GM13976 (cell line): ENCODE measurements around the gene MAP2K7.

Experiments used
- DNase-seq: peaks from one replicate; pipeline ENCODE4 v3.0.0; 2012; ENCODE audit warnings: low spot score
- in situ Hi-C: fragments of 300-500 bp; cut with MboI; formaldehyde crosslinking; loops from one replicate; pipeline ENCODE4 v1.12.0; 2022; ENCODE audit warnings: low sequenced_read_pairs, mixed read lengths, inconsistent platforms; ENCODE audit not compliant: unreplicated experiment
- TF ChIP-seq, protein P1 (sequence below): IDR thresholded peaks from 2 replicates; pipeline ENCODE4 v1.5.1; 2012; ENCODE audit warnings: borderline replicate concordance, mild to moderate bottlenecking; ENCODE audit not compliant: insufficient read depth; ENCODE audit errors: extremely low read depth, missing control alignments, control extremely low read depth

Gene MAP2K7

DNA sequence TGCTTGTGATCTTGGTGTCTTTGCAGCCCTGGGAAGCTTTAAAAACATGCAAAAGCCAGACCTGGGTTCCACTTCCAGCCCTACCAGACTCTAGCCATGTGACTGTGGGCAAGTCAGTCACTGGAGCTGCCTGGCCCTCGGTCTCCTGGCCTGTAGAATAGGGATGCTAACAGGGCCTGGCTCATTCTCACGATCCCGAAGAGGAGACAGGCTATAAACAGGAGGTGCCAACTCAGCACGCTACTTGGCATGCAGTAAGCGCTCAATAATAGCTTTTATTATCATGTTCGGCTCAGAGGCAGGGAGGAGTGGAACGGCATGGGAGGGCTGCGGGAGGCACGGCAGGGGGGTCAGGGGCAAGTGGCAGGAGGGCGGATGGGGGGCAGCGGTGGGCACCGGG, 20.6 kb downstream of the MAP2K7 start:
- TF ChIP-seq, protein P1, sequence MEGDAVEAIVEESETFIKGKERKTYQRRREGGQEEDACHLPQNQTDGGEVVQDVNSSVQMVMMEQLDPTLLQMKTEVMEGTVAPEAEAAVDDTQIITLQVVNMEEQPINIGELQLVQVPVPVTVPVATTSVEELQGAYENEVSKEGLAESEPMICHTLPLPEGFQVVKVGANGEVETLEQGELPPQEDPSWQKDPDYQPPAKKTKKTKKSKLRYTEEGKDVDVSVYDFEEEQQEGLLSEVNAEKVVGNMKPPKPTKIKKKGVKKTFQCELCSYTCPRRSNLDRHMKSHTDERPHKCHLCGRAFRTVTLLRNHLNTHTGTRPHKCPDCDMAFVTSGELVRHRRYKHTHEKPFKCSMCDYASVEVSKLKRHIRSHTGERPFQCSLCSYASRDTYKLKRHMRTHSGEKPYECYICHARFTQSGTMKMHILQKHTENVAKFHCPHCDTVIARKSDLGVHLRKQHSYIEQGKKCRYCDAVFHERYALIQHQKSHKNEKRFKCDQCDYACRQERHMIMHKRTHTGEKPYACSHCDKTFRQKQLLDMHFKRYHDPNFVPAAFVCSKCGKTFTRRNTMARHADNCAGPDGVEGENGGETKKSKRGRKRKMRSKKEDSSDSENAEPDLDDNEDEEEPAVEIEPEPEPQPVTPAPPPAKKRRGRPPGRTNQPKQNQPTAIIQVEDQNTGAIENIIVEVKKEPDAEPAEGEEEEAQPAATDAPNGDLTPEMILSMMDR: no peak
- DNase-seq: no peak
- in situ Hi-C loops: no loop called here

DNA sequence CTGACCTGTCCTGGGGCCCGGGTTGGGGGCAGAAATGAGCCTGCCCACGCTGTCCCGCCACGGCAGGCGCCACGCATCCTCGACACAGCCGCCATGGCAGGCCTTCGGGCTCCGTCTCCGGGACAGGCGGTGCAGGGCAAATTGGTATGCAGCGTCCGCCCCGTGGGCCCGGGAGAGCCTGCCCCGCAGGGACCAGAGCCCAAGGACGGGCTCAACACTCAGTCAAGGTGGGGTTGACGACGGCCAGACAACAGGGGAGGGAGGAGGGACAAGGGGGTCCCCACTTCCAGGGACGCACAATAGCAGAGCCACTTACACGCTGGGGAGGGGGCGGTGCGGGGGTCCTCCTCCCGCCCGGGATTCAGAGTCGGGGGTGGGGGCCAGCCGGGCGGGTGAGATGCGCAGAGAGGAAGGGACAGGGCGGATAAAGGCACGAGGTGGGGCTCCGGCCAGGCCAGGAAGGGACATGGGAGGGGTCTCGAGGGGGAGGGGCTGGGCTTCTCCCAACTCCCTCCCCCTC, 21.0 kb downstream of the MAP2K7 start:
- TF ChIP-seq, protein P1: no peak
- DNase-seq: no peak
- in situ Hi-C loops: no loop called here

DNA sequence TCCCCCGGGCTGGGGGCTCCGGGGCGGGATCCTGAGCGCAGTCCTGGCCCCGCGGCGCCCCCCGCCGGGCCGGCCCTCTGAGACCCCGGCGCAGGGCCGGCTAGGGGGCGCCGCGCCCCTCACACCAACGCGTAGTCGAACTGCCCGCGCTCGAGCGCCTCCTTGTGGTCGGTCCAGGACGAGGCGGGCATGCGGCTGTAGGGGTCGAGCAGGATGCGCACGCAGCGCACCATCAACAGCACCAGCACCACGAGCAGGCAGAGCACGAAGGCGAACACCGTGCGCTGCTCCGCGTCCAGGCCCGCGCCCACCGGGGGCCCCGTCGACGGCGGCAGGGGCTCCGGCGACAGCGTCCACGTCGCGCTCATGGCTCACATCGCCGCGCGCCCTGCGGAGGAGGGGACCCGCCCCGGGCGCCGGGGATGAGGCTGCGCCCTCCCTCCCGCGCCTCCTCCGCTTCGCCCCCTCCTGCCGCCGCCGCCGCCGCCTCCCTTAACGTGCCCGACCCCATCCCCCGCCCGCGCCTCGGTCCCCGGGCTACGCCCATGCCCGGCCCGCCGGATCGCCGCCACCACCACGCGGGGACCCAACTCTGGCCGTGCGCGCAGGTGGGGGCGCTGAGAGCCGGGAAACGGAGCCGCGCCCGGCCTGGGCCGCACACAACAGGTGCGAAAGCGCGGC, 21.6 kb downstream of the MAP2K7 start:
- in situ Hi-C loops: no loop called here
- TF ChIP-seq, protein P1: peak; percentile 94
- DNase-seq: peak; percentile 89

DNA sequence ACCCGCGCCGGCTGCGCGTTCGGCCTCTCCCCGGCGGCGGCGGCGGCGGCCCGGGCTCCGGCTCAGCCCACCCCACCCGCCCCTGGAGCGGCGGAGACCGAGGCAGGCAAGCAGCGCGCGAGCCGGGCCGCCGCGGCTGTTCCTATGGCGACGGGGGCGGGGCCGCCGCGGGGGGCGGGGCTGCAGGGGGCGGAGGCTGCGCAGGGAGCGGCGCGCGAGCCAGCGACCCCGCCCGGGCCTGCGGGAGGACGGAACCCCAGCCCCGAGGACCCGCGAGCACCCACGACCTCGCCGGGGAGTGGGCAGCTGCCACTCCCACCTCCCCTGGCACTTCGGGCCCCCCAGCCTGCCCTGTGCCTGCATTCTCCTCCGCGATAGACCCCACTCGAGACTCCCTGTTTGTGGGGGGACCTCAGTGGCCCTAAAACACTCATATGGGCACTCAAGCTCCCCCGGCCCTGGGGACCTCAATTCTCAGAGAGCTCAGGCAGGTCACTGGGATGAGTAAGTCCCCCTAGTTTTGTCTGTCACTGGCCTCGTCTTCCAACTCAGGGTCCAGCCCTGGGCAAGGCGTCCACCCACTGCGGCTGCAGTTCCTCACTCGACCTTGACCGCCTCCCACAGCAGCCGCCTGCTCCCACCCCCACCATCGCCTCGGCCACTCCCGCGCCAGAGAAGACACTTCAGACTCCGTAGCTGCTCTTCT, 22.5 kb downstream of the MAP2K7 start, which contains the start of gene CTXN1:
TSS of gene CTXN1 (minus strand) at position 115 of the 706 bp plus-strand sequence. CDS start 597 bp downstream, outside the sequence.
- TF ChIP-seq, protein P1: no peak
- DNase-seq: peak; percentile 94
- in situ Hi-C loops: no loop called here

DNA sequence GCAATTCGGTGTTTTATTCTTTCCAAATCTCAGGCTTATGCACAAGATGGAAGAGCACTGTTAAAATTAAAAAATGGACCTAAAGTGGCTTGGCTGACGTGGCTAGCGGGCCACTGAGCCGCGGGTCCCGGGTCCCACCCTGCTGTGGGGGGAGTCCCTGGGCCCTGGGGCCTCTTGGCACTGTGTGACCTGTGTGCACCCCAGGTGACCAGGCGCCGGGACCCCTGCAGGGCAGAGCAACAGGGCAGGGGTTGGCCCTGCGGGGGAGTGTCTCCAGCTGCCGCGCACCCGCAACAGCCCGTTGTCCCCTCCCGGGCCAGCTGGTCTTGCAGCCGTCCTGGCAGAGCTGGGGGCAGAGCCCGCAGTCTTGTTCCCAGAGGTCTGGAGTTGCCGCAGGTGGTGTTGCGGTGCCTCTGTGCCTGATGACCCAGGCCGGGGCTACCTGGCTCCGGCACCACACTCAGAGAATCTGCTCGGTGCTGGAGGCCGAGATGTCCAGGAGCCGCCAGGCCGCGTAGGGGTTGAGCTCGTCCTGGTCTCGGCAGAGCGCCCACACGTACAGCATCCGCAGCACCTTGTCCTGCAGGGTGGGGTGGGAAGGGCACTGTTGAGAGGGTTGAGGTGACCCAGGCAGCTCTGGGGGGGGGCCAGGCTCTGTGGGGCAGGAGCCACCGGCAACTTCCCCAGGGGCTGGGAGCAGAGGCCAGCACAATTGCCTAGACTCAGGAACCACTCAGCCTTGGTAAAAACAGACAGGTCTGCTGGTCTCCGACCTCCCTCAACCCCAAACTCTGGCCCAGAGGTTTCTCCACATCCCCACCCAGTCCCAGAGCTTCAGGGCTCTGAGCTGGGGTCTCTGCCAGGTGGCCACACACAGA, 23.3 kb downstream of the MAP2K7 start:
- in situ Hi-C loops: no loop called here

More for the DNA sequence above, 23.3 kb downstream of the MAP2K7 start:
- DNase-seq: no peak
- TF ChIP-seq, protein P1: no peak
